ENCODE measurements around the gene ATRN. TPM values are rescaled to one million over a fixed set of nuclear protein-coding genes. Genes with fewer than 3 reads are reported as not detected.

Gene ATRN
- polyA plus RNA-seq, 1 donor (not counting 4 experiments of a cell fraction or from before 2014, with no cell fraction given) = 49.9 TPM

GRCh38 chr20:3461911-3462677, 8.7 kb upstream of the ATRN start:
- dilution Hi-C loops (cut with MboI; ENCODE audit: extremely low pct_ligation_motif_present, low sequenced_read_pairs) = no loop called here
- no peak overlapping the region for H3K27ac ChIP-seq (ENCODE audit: control insufficient read depth, insufficient read depth, low read length)
- FAIRE-seq (no peak), DNase-seq (ENCODE audit: low read depth, low spot score) (no peak)
- H4K20me1 ChIP-seq (ENCODE audit: control insufficient read depth, extremely low read depth, insufficient read depth, low read length) = no peaks in the 10 kb centered on the region
- no peak overlapping the region for H2AFZ ChIP-seq (ENCODE audit: control insufficient read depth, low read length)
- H3K9me3 ChIP-seq (ENCODE audit: control insufficient read depth, low read depth, low read length) = no peaks in the 10 kb centered on the region
- H3K9me1 ChIP-seq (ENCODE audit: control insufficient read depth, extremely low read depth, insufficient read depth, low read length) = no peaks in the 10 kb centered on the region
- no peaks in the 10 kb centered on the region for H3K4me1 ChIP-seq (ENCODE audit: control insufficient read depth, extremely low read depth, insufficient read depth, low read length)
- no peak overlapping the region for H3K9ac ChIP-seq (ENCODE audit: control insufficient read depth, extremely low read depth, insufficient read depth, low read length)
- no peak overlapping the region for H3K4me3 ChIP-seq (ENCODE audit: control insufficient read depth in 2 of 3, extremely low read depth in 1 of 3, insufficient read depth in 2 of 3, low read depth in 1 of 3, low read length in 3 of 3)
- no peak for TF ChIP-seq CTCF (optimal IDR thresholded peaks at IDR 0.05 in 1 of 3, IDR thresholded peaks at IDR 0.05 in 1 of 3, conservative IDR thresholded peaks at IDR 0.05 in 1 of 3; ENCODE audit: extremely low read depth in 1 of 3, insufficient read depth in 2 of 3, low read length in 3 of 3)
- no peak for TF ChIP-seq EZH2 (IDR thresholded peaks at IDR 0.05; ENCODE audit: low read length)
- no peaks in the 10 kb centered on the region for H3K36me3 ChIP-seq (ENCODE audit: control insufficient read depth in 2 of 2, extremely low read depth in 1 of 2, insufficient read depth in 2 of 2, low read length in 2 of 2)
- H3K4me2 ChIP-seq (ENCODE audit: control insufficient read depth, extremely low read depth, insufficient read depth, low read depth, low read length) = no peak overlapping the region
- H3K27me3 ChIP-seq (ENCODE audit: control insufficient read depth, extremely low read depth, insufficient read depth, low read length) = peaks cover 6% of the 10 kb centered on the region
- H3K79me2 ChIP-seq (ENCODE audit: control insufficient read depth, insufficient read depth, low read length) = no peaks in the 10 kb centered on the region

- no peak for DNase-seq (ENCODE audit: low read depth, low spot score)
- no peaks in the 10 kb centered on the region for H3K9me3 ChIP-seq (ENCODE audit: control insufficient read depth, low read depth, low read length)
Observed at GRCh38 chr20:3464166-3464565, 6.7 kb upstream of the ATRN start.

More at GRCh38 chr20:3464166-3464565, 6.7 kb upstream of the ATRN start:
- H3K36me3 ChIP-seq (ENCODE audit: control insufficient read depth in 2 of 2, extremely low read depth in 1 of 2, insufficient read depth in 2 of 2, low read length in 2 of 2) = no peaks in the 10 kb centered on the region
- no peaks in the 10 kb centered on the region for H3K79me2 ChIP-seq (ENCODE audit: control insufficient read depth, insufficient read depth, low read length)
- no peaks in the 10 kb centered on the region for H3K27me3 ChIP-seq (ENCODE audit: control insufficient read depth, extremely low read depth, insufficient read depth, low read length)
- no peak overlapping the region for H3K27ac ChIP-seq (ENCODE audit: control insufficient read depth, insufficient read depth, low read length)
- no peak overlapping the region for H3K4me3 ChIP-seq (ENCODE audit: control insufficient read depth in 2 of 3, extremely low read depth in 1 of 3, insufficient read depth in 2 of 3, low read depth in 1 of 3, low read length in 3 of 3)
- H3K4me2 ChIP-seq (ENCODE audit: control insufficient read depth, extremely low read depth, insufficient read depth, low read depth, low read length) = no peak overlapping the region
- no peak overlapping the region for H3K9ac ChIP-seq (ENCODE audit: control insufficient read depth, extremely low read depth, insufficient read depth, low read length)
- H2AFZ ChIP-seq (ENCODE audit: control insufficient read depth, low read length) = no peak overlapping the region
- no peak for FAIRE-seq
- no peaks in the 10 kb centered on the region for H3K4me1 ChIP-seq (ENCODE audit: control insufficient read depth, extremely low read depth, insufficient read depth, low read length)
- dilution Hi-C loops (cut with MboI; ENCODE audit: extremely low pct_ligation_motif_present, low sequenced_read_pairs) = no loop called here
- H4K20me1 ChIP-seq (ENCODE audit: control insufficient read depth, extremely low read depth, insufficient read depth, low read length) = no peaks in the 10 kb centered on the region
- TF ChIP-seq CTCF (optimal IDR thresholded peaks at IDR 0.05 in 1 of 3, IDR thresholded peaks at IDR 0.05 in 1 of 3, conservative IDR thresholded peaks at IDR 0.05 in 1 of 3; ENCODE audit: extremely low read depth in 1 of 3, insufficient read depth in 2 of 3, low read length in 3 of 3) = no peak
- no peak for TF ChIP-seq EZH2 (IDR thresholded peaks at IDR 0.05; ENCODE audit: low read length)
- no peaks in the 10 kb centered on the region for H3K9me1 ChIP-seq (ENCODE audit: control insufficient read depth, extremely low read depth, insufficient read depth, low read length)

Measured in keratinocyte (primary cell).